Measurements from ENCODE around the gene OR11L1. TPM values are rescaled to one million over a fixed set of nuclear protein-coding genes. Genes with fewer than 3 reads are reported as not detected.

OR11L1 gene
- total RNA-seq, 2 donors from 2014 or later: not detected

GRCh38 chr1:247845693-247846017, 4.0 kb upstream of the OR11L1 start:
- H3K4me1 Mint-ChIP-seq (ENCODE audit: low read depth): no peaks in the 10 kb centered on the region
- H3K9me3 Mint-ChIP-seq: peaks cover 0 to 2% of the 10 kb centered on the region in 2 donors
- H3K27ac Mint-ChIP-seq: no peak overlapping the region
- DNase-seq (no peak), ATAC-seq (replicated peaks in 1 of 2) (no peak)
- no peak overlapping the region for H3K4me3 Mint-ChIP-seq
- no peaks in the 10 kb centered on the region for H3K27me3 Mint-ChIP-seq (ENCODE audit: low read depth)
- no peaks in the 10 kb centered on the region for H3K36me3 Mint-ChIP-seq (ENCODE audit: insufficient read depth in 2 of 2)

- H3K27me3 Mint-ChIP-seq (ENCODE audit: low read depth): no peaks in the 10 kb centered on the region
- H3K36me3 Mint-ChIP-seq (ENCODE audit: insufficient read depth in 2 of 2): no peaks in the 10 kb centered on the region
- H3K9me3 Mint-ChIP-seq: peaks cover 0 to 2% of the 10 kb centered on the region in 2 donors
- DNase-seq (no peak), ATAC-seq (replicated peaks in 1 of 2) (no peak)
- no peak overlapping the region for H3K27ac Mint-ChIP-seq
- no peaks in the 10 kb centered on the region for H3K4me1 Mint-ChIP-seq (ENCODE audit: low read depth)
- no peak overlapping the region for H3K4me3 Mint-ChIP-seq
These were observed 3.5 kb upstream of the OR11L1 start for GRCh38 chr1:247845011-247845692.

GRCh38 chr1:247843411-247843810, 1.7 kb upstream of the OR11L1 start:
- no peaks in the 10 kb centered on the region for H3K27me3 Mint-ChIP-seq (ENCODE audit: low read depth)
- H3K4me1 Mint-ChIP-seq (ENCODE audit: low read depth): no peaks in the 10 kb centered on the region
- no peak overlapping the region for H3K27ac Mint-ChIP-seq
- peaks cover 0 to 2% of the 10 kb centered on the region in 2 donors for H3K9me3 Mint-ChIP-seq
- DNase-seq (no peak), ATAC-seq (replicated peaks in 1 of 2) (no peak)
- no peak overlapping the region for H3K4me3 Mint-ChIP-seq
- no peaks in the 10 kb centered on the region for H3K36me3 Mint-ChIP-seq (ENCODE audit: insufficient read depth in 2 of 2)

GRCh38 chr1:247840818-247841217, 878 bp downstream of the OR11L1 start:
- no peaks in the 10 kb centered on the region for H3K27me3 Mint-ChIP-seq (ENCODE audit: low read depth)
- no peak overlapping the region for H3K4me3 Mint-ChIP-seq
- no peak for ATAC-seq (replicated peaks in 1 of 2)
- H3K9me3 Mint-ChIP-seq: peaks cover 0 to 2% of the 10 kb centered on the region in 2 donors
- H3K27ac Mint-ChIP-seq: no peak overlapping the region
- no peaks in the 10 kb centered on the region for H3K36me3 Mint-ChIP-seq (ENCODE audit: insufficient read depth in 2 of 2)
- DNase-seq: no peak
- no peaks in the 10 kb centered on the region for H3K4me1 Mint-ChIP-seq (ENCODE audit: low read depth)

GRCh38 chr1:247833601-247834000, 8.1 kb downstream of the OR11L1 start:
- H3K27ac Mint-ChIP-seq: no peak overlapping the region
- H3K4me1 Mint-ChIP-seq (ENCODE audit: low read depth): no peaks in the 10 kb centered on the region
- no peak for DNase-seq
- H3K9me3 Mint-ChIP-seq: no peaks in the 10 kb centered on the region
- no peaks in the 10 kb centered on the region for H3K36me3 Mint-ChIP-seq (ENCODE audit: insufficient read depth in 2 of 2)
- H3K4me3 Mint-ChIP-seq: no peak overlapping the region
- no peak for ATAC-seq (replicated peaks in 1 of 2)
- peaks cover 5% of the 10 kb centered on the region for H3K27me3 Mint-ChIP-seq (ENCODE audit: low read depth)

- H3K4me1 Mint-ChIP-seq (ENCODE audit: low read depth): no peaks in the 10 kb centered on the region
- ATAC-seq (replicated peaks in 1 of 2) (no peak), DNase-seq (no peak)
- no peaks in the 10 kb centered on the region for H3K36me3 Mint-ChIP-seq (ENCODE audit: insufficient read depth in 2 of 2)
- H3K9me3 Mint-ChIP-seq: no peaks in the 10 kb centered on the region
- peaks cover 5% of the 10 kb centered on the region for H3K27me3 Mint-ChIP-seq (ENCODE audit: low read depth)
- no peak overlapping the region for H3K27ac Mint-ChIP-seq
- no peak overlapping the region for H3K4me3 Mint-ChIP-seq
These were observed 12.0 kb downstream of the OR11L1 start for GRCh38 chr1:247829656-247830055.

GRCh38 chr1:247825362-247825761, 16.3 kb downstream of the OR11L1 start:
- Mint-ChIP-seq H3K4me1 (ENCODE audit: low read depth) (no peaks in the 10 kb centered on the region), H3K36me3 (ENCODE audit: insufficient read depth in 2 of 2) (no peaks in the 10 kb centered on the region), H3K9me3 (no peaks in the 10 kb centered on the region), H3K4me3 (no peak overlapping the region), H3K27ac (no peak overlapping the region), H3K27me3 (ENCODE audit: low read depth) (no peaks in the 10 kb centered on the region)
- no peak for DNase-seq
- no peak for ATAC-seq (replicated peaks in 1 of 2)

- no peak for DNase-seq
- H3K4me3 Mint-ChIP-seq: no peak within 1 kb of the TSS
- no peaks in the 10 kb centered on the region for H3K4me1 Mint-ChIP-seq (ENCODE audit: low read depth)
- no peaks in the 10 kb centered on the region for H3K27me3 Mint-ChIP-seq (ENCODE audit: low read depth)
- no peaks in the 10 kb centered on the region for H3K9me3 Mint-ChIP-seq
- ATAC-seq (replicated peaks in 1 of 2): no peak
- no peak within 1 kb of the TSS for H3K27ac Mint-ChIP-seq
- no peaks in the 10 kb centered on the region for H3K36me3 Mint-ChIP-seq (ENCODE audit: insufficient read depth in 2 of 2)
These were observed 17.7 kb downstream of the OR11L1 start, which contains the start of gene OR14A16 for GRCh38 chr1:247824023-247824422. OR14A16 (minus strand) TSS chr1:247824119; CDS start chr1:247815729, 8,390 bp downstream.

- DNase-seq (no peak), ATAC-seq (replicated peaks in 1 of 2) (no peak)
- H3K36me3 Mint-ChIP-seq (ENCODE audit: insufficient read depth in 2 of 2): no peaks in the 10 kb centered on the region
- no peaks in the 10 kb centered on the region for H3K4me1 Mint-ChIP-seq (ENCODE audit: low read depth)
- H3K9me3 Mint-ChIP-seq: no peaks in the 10 kb centered on the region
- H3K27me3 Mint-ChIP-seq (ENCODE audit: low read depth): no peaks in the 10 kb centered on the region
- no peak overlapping the region for H3K27ac Mint-ChIP-seq
- no peak overlapping the region for H3K4me3 Mint-ChIP-seq
These were observed 19.6 kb downstream of the OR11L1 start for GRCh38 chr1:247822060-247822459.

- DNase-seq: no peak
- Mint-ChIP-seq H3K27me3 (ENCODE audit: low read depth) (peaks cover 7% of the 10 kb centered on the region), H3K9me3 (no peaks in the 10 kb centered on the region), H3K4me3 (no peak overlapping the region), H3K36me3 (ENCODE audit: insufficient read depth in 2 of 2) (no peaks in the 10 kb centered on the region), H3K27ac (no peak overlapping the region), H3K4me1 (ENCODE audit: low read depth) (no peaks in the 10 kb centered on the region)
- no peak for ATAC-seq (replicated peaks in 1 of 2)
These were observed 29.1 kb downstream of the OR11L1 start for GRCh38 chr1:247812637-247813036.

GRCh38 chr1:247797518-247797917, 44.2 kb downstream of the OR11L1 start:
- peaks cover 0 to 7% of the 10 kb centered on the region in 2 donors for H3K9me3 Mint-ChIP-seq
- peaks cover 5% of the 10 kb centered on the region for H3K27me3 Mint-ChIP-seq (ENCODE audit: low read depth)
- DNase-seq: no peak
- H3K4me1 Mint-ChIP-seq (ENCODE audit: low read depth): no peaks in the 10 kb centered on the region
- no peak overlapping the region for H3K4me3 Mint-ChIP-seq
- H3K27ac Mint-ChIP-seq: no peak overlapping the region
- no peaks in the 10 kb centered on the region for H3K36me3 Mint-ChIP-seq (ENCODE audit: insufficient read depth in 2 of 2)
- ATAC-seq (replicated peaks in 1 of 2): no peak

Other genes starting within 250 kb of the OR11L1 start
- gene OR2G3, start 236.3 kb downstream of the OR11L1 start, total RNA-seq: not detected
- not detected for gene OR13G1, start 162.2 kb downstream of the OR11L1 start, total RNA-seq
- not detected for gene OR6F1, start 125.2 kb downstream of the OR11L1 start, total RNA-seq
- not detected for gene OR14K1, start 103.3 kb downstream of the OR11L1 start, total RNA-seq
- not detected for gene OR14A2, start 93.8 kb downstream of the OR11L1 start, total RNA-seq
- gene OR1C1, start 81.3 kb downstream of the OR11L1 start, total RNA-seq: not detected
- not detected for gene OR14A16, start 17.8 kb downstream of the OR11L1 start, total RNA-seq
- under 1 TPM; 0.21 to 0.24 TPM for gene TRIM58, start 15.3 kb upstream of the OR11L1 start, total RNA-seq
- gene OR2W3, start 53.7 kb upstream of the OR11L1 start, total RNA-seq: not detected
- not detected for gene OR2T8, start 78.4 kb upstream of the OR11L1 start, total RNA-seq
- gene OR2AJ1, start 83.0 kb upstream of the OR11L1 start, total RNA-seq: not detected
- not detected for gene OR2L8, start 107.0 kb upstream of the OR11L1 start, total RNA-seq
- under 1 TPM in 1 of 2 donors, not detected in 1; 0.35 TPM for gene OR2AK2, start 123.3 kb upstream of the OR11L1 start, total RNA-seq
- gene OR2L5, start 171.8 kb upstream of the OR11L1 start, total RNA-seq: under 1 TPM in 1 of 2 donors, not detected in 1; 0.16 TPM
- under 1 TPM; 0.12 to 0.29 TPM for gene OR2L2, start 188.2 kb upstream of the OR11L1 start, total RNA-seq
- under 1 TPM in 1 of 2 donors, not detected in 1; 0.07 TPM for gene OR2L3, start 204.9 kb upstream of the OR11L1 start, total RNA-seq

All from activated T-cell treated with anti-CD3 and anti-CD28 coated beads, Interleukin-2, amount 50 U/mL, for 72 hours (primary cell).